ENCODE results near the gene ATP6V0B. TPM values are rescaled to one million over a fixed set of nuclear protein-coding genes. Genes with fewer than 3 reads are reported as not detected.

Gene ATP6V0B
- total and polyA plus RNA-seq, 2 of the 13 experiments (the other 11 are each of a cell fraction or from before 2014, with no cell fraction given) = 157 to 161 TPM

GRCh38 chr1:43936431-43937151 lies 38.2 kb upstream of the ATP6V0B start:
- peak overlapping the region; percentile 57 for H3K27ac ChIP-seq (ENCODE audit: extremely low read length, insufficient read depth, low read length)
- H3K36me3 ChIP-seq (replicated peaks in 1 of 2; ENCODE audit: control insufficient read depth in 1 of 2, insufficient read depth in 2 of 2, low read length in 2 of 2) = no peaks in the 10 kb centered on the region
- 6% methylated on average over 12 of the region's 56 CpGs for WGBS (ENCODE audit: low lambda C conversion rate)
- no peaks in the 10 kb centered on the region for H3K9me3 ChIP-seq (ENCODE audit: low read length)
- in situ Hi-C loops (cut with HindIII; ENCODE audit: extremely low pct_ligation_motif_present, low pct_unique_long_range_greater_than_20kb) = no loop called here
- H3K27me3 ChIP-seq (ENCODE audit: control insufficient read depth in 1 of 2, insufficient read depth in 2 of 2, low read length in 2 of 2) = no peaks in the 10 kb centered on the region
- ATAC-seq (peak; percentile 54), FAIRE-seq (no peak), DNase-seq (ENCODE audit: low spot score) (peak; percentile 48)
- peak overlapping the region; percentile 99 for H3K4me2 ChIP-seq (ENCODE audit: low read depth, low read length)
- peak overlapping the region; percentile 50 for H2AFZ ChIP-seq (ENCODE audit: low read length)
- peaks cover 39% of the 10 kb centered on the region for H3K4me1 ChIP-seq (ENCODE audit: insufficient read depth, low read length)
- H4K20me1 ChIP-seq (ENCODE audit: insufficient read depth, low read length) = no peaks in the 10 kb centered on the region
- CTCF ChIA-PET (ENCODE audit: low intra/inter-chr PET ratio, low total read pairs) = interaction anchor here (4.6 kb wide), 1 partner anchor 173 kb away, joined by 44 read pairs; no protein-coding TSS in a partner anchor
- H3K9ac ChIP-seq (ENCODE audit: insufficient read depth, low read depth, low read length) = peak overlapping the region; percentile 73
- POLR2A ChIA-PET = interaction anchor here (1.3 to 4.3 kb wide), 5 partner anchors 11 to 287 kb away, joined by 5 to 38 read pairs (median 6); partner anchors contain the start of genes ATP6V0B, DPH2, IPO13 and KDM4A
- intact Hi-C loops (cut with micrococcal nuclease; ENCODE audit: unreplicated experiment) = loop anchor here (1.0 to 10.0 kb wide), 2 partner anchors 10 to 98 kb away; partner anchors contain the start of genes IPO13 and SLC6A9
- H3K79me2 ChIP-seq (ENCODE audit: insufficient read depth, low read length) = no peaks in the 10 kb centered on the region
- BruUV-seq (replicated peaks) = no TSS peak
- peak overlapping the region; percentile 50 to 84 (median 74) for H3K4me3 ChIP-seq (replicated peaks in 1 of 3; ENCODE audit: insufficient read depth in 1 of 3, low read depth in 2 of 3, low read length in 3 of 3)
- TF ChIP-seq IRF2 (CRISPR knock-in tag; IDR thresholded peaks at IDR 0.05) (0 out of 2 replicates have a peak, but pooled peaks have one; percentile 26), KAT8 (CRISPR knock-in tag; IDR thresholded peaks at IDR 0.05) (0 out of 2 replicates have a peak, but pooled peaks have one; percentile 38), PRDM15 (CRISPR knock-in tag; IDR thresholded peaks at IDR 0.05) (0 out of 2 replicates have a peak, but pooled peaks have one; percentile 9), DBP (CRISPR knock-in tag; IDR thresholded peaks at IDR 0.05; ENCODE audit: not compliant biosample characterization) (peak; percentile 77), ZNF709 (CRISPR knock-in tag; IDR thresholded peaks at IDR 0.05) (0 out of 2 replicates have a peak, but pooled peaks have one; percentile 69), ZNF580 (CRISPR knock-in tag; IDR thresholded peaks at IDR 0.05; ENCODE audit: borderline replicate concordance, low read depth) (peak; percentile 56; the same call in 1 of the 2 replicates), ZBTB7A (CRISPR knock-in tag; IDR thresholded peaks at IDR 0.05) (0 out of 2 replicates have a peak, but pooled peaks have one; percentile 34), ZNF629 (CRISPR knock-in tag; conservative IDR thresholded peaks at IDR 0.05) (0 out of 2 replicates have a peak, but pooled peaks have one; percentile 19), HIVEP1 (CRISPR knock-in tag; IDR thresholded peaks at IDR 0.05) (0 out of 2 replicates have a peak, but pooled peaks have one; percentile 41), PATZ1 (CRISPR knock-in tag; IDR thresholded peaks at IDR 0.05) (peak; percentile 42), ZSCAN25 (CRISPR knock-in tag; IDR thresholded peaks at IDR 0.05) (peak; percentile 19), ZNF619 (CRISPR knock-in tag; IDR thresholded peaks at IDR 0.05) (0 out of 2 replicates have a peak, but pooled peaks have one; percentile 41), SMAD9 (CRISPR knock-in tag; IDR thresholded peaks at IDR 0.05) (no peak), ZNF773 (CRISPR knock-in tag; IDR thresholded peaks at IDR 0.05; ENCODE audit: borderline replicate concordance) (no peak), ZBTB20 (CRISPR knock-in tag; IDR thresholded peaks at IDR 0.05; ENCODE audit: borderline replicate concordance, low read depth) (peak; percentile 46; the same call in 1 of the 2 replicates)

Measured in HepG2 (cell line).